Measurements from ENCODE around the gene ZDHHC11B. TPM values are rescaled to one million over a fixed set of nuclear protein-coding genes. Genes with fewer than 3 reads are reported as not detected.
"Not testable (repeated sequence)": the region's sequence is repeated elsewhere in the genome, so short reads cannot be mapped to it uniquely, and the experiment has no call there.

The ZDHHC11B gene
- total and polyA plus RNA-seq, 2 experiments from 2014 or later: not detected

DNA sequence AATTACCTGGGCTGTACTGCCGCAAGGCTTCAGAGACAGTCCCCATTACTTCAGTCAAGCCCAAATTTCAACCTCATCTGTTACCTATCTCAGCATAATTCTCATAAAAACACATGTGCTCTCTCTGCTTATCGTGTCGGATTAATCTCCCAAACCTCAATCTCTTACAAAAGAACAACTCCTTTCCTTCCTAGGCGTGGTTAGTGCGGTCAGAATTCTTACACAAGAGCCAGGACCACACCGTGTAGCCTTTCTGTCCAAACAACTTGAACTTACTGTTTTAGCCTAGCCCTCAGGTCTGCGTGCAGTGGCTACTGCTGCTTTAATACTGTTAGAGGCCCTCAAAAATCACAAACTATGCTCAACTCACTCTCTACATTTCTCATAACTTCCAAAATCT is 78.4 kb downstream of the ZDHHC11B start:
- not testable (repeated sequence) for H3K4me2 ChIP-seq (ENCODE audit: unreplicated experiment)

DNA sequence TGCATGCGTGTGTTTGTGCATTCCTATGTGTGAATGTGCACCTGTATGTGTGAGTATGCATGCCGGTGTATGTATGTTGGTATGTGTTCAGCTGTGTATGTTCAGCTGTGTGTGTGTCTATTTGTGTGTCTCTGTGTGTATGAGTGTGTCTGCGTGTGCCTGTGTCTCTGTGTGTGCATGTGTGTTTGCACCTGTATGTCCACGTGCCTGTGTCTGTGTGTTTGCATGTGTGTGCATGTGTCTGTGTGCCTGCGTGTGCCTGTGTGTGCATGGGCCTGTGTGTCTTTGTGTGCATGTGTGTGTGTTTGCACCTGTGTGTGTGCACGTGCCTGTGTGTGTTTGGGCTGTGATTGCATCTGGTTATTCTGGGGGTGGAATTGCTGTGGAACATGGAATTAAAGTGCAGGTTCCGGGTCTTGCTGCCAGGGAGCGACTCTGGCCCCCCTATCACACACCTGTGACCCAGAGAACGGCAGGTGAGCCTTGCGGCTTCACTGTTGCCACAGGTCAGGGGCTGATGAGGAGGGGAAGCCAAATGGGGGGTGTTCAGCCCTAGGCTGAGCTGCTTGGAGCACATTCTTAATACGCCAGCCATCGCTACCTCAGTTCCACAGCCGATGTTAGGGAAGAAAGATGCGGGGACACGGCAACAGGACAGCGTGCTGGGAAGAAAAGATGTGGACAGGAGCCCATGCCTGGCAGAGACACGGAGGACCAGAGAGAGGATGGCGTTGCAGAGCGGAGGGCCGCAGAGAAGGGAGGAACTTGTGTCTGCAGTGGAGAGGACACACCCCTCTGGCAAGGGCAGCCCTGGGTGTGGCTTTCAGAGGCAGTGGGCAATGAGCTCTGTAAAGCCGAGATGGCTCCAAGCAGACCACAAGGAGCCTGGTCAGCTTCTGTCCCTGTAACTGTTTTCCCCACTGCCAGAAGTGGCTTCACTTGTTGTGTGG is 87.5 kb downstream of the ZDHHC11B start:
- H3K36me3 ChIP-seq (ENCODE audit: low read depth); H3K27ac ChIP-seq; in situ Hi-C loops (cut with MboI); H3K9ac ChIP-seq; H3K4me1 ChIP-seq (ENCODE audit: insufficient read depth); H3K4me3 ChIP-seq; H3K4me2 ChIP-seq (ENCODE audit: unreplicated experiment); H3F3A ChIP-seq (ENCODE audit: insufficient read depth); H4K20me1 ChIP-seq (ENCODE audit: insufficient read depth); H3K79me2 ChIP-seq (ENCODE audit: insufficient read depth); DNase-seq; H2AFZ ChIP-seq; H3K9me2 ChIP-seq (ENCODE audit: insufficient read depth); H3K9me3 ChIP-seq (ENCODE audit: low read depth): not testable (repeated sequence)
- WGBS, 2 experiments (ENCODE audit: low coverage in 1 of 2, low lambda C conversion rate in 2 of 2, missing lambda C conversion rate in 2 of 2): 80 to 85% methylated on average over 14 to 20 of the region's 21 CpGs
- H3K27me3 ChIP-seq (replicated peaks; ENCODE audit: insufficient read depth): peaks cover 11% of the 10 kb centered on the region; the same call in 1 of the 2 replicates

More for the DNA sequence above, 78.4 kb downstream of the ZDHHC11B start:
- H3K4me3 ChIP-seq; H3K9me2 ChIP-seq (ENCODE audit: insufficient read depth); H3K36me3 ChIP-seq (ENCODE audit: low read depth); H3F3A ChIP-seq (ENCODE audit: insufficient read depth); H3K27ac ChIP-seq; H3K9me3 ChIP-seq (ENCODE audit: low read depth); H3K4me1 ChIP-seq (ENCODE audit: insufficient read depth); H3K27me3 ChIP-seq (replicated peaks; ENCODE audit: insufficient read depth); H4K20me1 ChIP-seq (ENCODE audit: insufficient read depth); H3K9ac ChIP-seq; DNase-seq; H2AFZ ChIP-seq; in situ Hi-C loops (cut with MboI); H3K79me2 ChIP-seq (ENCODE audit: insufficient read depth): not testable (repeated sequence)
- WGBS, 2 experiments (ENCODE audit: low coverage in 1 of 2, low lambda C conversion rate in 2 of 2, missing lambda C conversion rate in 2 of 2): 53 to 55% methylated on average over 7 of the region's 7 CpGs

DNA sequence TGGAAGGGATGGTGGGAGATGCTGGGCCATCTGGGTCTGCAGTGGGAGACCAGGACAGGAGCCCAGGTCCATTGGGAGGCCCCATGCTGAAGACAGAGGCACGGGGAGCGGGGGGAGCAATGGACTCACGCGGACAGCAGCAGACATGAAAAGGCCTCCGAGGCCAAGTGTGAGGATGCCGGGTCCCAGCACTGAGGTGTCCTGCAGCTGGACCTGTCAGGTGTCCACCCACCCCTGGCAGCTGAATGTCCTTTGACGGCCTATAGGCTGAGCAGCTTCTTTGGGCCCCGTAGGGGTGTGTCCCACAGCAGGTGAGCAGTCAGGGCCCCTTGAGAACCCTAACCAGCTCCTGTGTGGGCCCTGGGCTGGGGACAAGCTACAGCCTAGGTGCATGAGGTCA is 88.3 kb downstream of the ZDHHC11B start:
- H3K9me3 ChIP-seq (ENCODE audit: low read depth); H3K4me1 ChIP-seq (ENCODE audit: insufficient read depth); H3K79me2 ChIP-seq (ENCODE audit: insufficient read depth); DNase-seq; H3K27ac ChIP-seq; H3F3A ChIP-seq (ENCODE audit: insufficient read depth); H3K9ac ChIP-seq; H3K36me3 ChIP-seq (ENCODE audit: low read depth); H2AFZ ChIP-seq; in situ Hi-C loops (cut with MboI); H3K9me2 ChIP-seq (ENCODE audit: insufficient read depth); H4K20me1 ChIP-seq (ENCODE audit: insufficient read depth); H3K4me2 ChIP-seq (ENCODE audit: unreplicated experiment); H3K4me3 ChIP-seq: not testable (repeated sequence)
- 0 out of 2 replicates have a peak, but pooled peaks cover 11% of the 10 kb centered on the region for H3K27me3 ChIP-seq (replicated peaks; ENCODE audit: insufficient read depth)
- WGBS, 2 experiments (ENCODE audit: low coverage in 1 of 2, low lambda C conversion rate in 2 of 2, missing lambda C conversion rate in 2 of 2): 62 to 86% methylated on average over 4 to 8 of the region's 8 CpGs

DNA sequence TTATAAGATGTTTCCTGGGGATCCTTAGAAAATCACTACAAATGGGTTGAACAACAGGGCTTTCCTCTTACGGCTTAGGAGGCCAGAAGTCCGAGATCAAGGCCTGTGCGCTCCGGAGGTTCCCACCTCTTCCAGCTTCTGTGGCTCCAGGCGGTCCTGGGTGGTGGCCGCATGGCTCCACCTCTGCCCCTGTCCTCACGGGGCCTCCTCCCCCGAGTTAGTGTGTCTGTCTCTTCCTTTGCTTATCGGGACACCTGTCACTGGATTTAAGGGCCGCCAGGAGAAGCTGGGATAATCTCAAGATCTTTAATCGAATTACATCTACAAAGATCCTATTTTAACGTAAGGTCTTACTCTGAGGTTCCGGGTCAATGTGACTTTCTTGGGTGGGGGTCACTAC is 89.1 kb downstream of the ZDHHC11B start:
- in situ Hi-C loops (cut with MboI); H2AFZ ChIP-seq; H3K9me3 ChIP-seq (ENCODE audit: low read depth); H4K20me1 ChIP-seq (ENCODE audit: insufficient read depth); H3K79me2 ChIP-seq (ENCODE audit: insufficient read depth); H3K4me2 ChIP-seq (ENCODE audit: unreplicated experiment); H3K9me2 ChIP-seq (ENCODE audit: insufficient read depth); H3K4me3 ChIP-seq; DNase-seq; H3K9ac ChIP-seq; H3K36me3 ChIP-seq (ENCODE audit: low read depth); H3K4me1 ChIP-seq (ENCODE audit: insufficient read depth); H3F3A ChIP-seq (ENCODE audit: insufficient read depth); H3K27ac ChIP-seq: not testable (repeated sequence)
- 80% methylated on average over 9 of the region's 13 CpGs; no CpG with 5 or more reads in 1 of the 2 experiments for WGBS, 2 experiments (ENCODE audit: low coverage in 1 of 2, low lambda C conversion rate in 2 of 2, missing lambda C conversion rate in 2 of 2)
- 0 out of 2 replicates have a peak, but pooled peaks cover 11% of the 10 kb centered on the region for H3K27me3 ChIP-seq (replicated peaks; ENCODE audit: insufficient read depth)

DNA sequence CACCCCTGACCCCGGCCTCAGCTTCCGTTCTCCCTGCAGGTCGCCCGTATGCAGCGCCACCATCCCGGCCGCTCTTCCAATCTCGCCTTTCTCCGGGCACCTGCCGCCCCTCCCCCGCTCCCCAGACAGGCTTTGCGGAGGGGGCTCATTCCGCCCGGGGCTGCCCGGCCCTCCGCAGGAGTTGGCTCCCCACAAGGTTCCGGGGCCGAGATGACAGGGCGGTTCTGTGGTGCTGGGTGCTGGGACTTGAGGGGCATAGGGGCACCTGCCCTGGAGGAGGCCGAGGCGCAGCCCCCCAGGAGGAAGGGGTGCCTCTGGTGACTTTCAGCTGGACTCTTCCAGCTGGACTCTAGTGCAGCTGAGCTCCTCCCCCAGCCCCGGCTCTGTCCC is 90.5 kb downstream of the ZDHHC11B start:
- WGBS, 2 experiments (ENCODE audit: low coverage in 1 of 2, low lambda C conversion rate in 2 of 2, missing lambda C conversion rate in 2 of 2): 1 to 2% methylated on average over 10 to 16 of the region's 22 CpGs
- H3K4me2 ChIP-seq (ENCODE audit: unreplicated experiment); H3K36me3 ChIP-seq (ENCODE audit: low read depth); H3K79me2 ChIP-seq (ENCODE audit: insufficient read depth); H3K9me3 ChIP-seq (ENCODE audit: low read depth); H3K4me3 ChIP-seq; H4K20me1 ChIP-seq (ENCODE audit: insufficient read depth); H3K27ac ChIP-seq; H3K27me3 ChIP-seq (replicated peaks; ENCODE audit: insufficient read depth); H2AFZ ChIP-seq; DNase-seq; H3F3A ChIP-seq (ENCODE audit: insufficient read depth); H3K4me1 ChIP-seq (ENCODE audit: insufficient read depth); H3K9ac ChIP-seq; H3K9me2 ChIP-seq (ENCODE audit: insufficient read depth); in situ Hi-C loops (cut with MboI): not testable (repeated sequence)

DNA sequence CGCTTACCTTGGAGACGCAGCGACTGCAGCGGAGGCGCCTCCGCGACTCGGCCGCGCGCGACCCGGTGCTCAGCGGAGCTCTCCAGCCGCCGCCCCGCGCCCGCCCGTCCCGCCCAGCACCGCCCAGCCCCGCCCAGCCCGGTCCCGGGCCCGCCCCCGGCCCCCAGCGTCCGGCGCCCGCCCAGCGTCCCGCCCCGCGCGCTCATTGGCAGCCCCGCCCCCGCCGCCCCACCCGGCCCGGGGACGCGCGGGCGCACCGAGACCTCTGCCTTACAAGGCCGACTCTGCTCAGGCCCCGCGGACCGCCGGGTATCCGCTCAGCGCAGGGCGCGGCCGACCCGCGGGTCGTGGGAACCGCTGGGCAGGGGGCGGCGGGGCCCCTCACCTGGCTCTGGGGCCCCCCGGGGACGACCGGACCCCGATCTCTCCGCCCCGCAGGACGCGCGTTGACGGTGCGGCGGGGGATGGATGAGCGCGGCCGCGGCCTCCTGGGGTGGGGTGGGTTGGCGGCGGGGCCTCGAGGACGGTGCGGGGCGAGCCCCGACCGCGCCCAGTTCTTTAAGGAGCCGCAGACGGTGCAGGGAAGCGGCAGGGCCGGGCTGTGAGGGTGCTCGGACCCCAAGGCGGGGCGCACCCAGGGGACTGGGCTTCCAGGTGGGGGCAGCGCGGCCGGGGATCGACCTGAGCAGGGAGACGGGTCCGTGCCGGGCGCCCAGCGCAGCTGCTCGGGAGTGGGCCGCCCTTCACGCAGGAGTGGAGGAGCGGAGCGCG is 91.1 kb downstream of the ZDHHC11B start, which contains the start of gene TPPP:
Gene TPPP (minus strand): TSS at position 82 of the 771 bp plus-strand sequence. CDS start 15,292 bp downstream, outside the sequence.
- H3F3A ChIP-seq (ENCODE audit: insufficient read depth); H3K79me2 ChIP-seq (ENCODE audit: insufficient read depth); H2AFZ ChIP-seq; H3K27ac ChIP-seq; H3K9me2 ChIP-seq (ENCODE audit: insufficient read depth); H4K20me1 ChIP-seq (ENCODE audit: insufficient read depth); H3K27me3 ChIP-seq (replicated peaks; ENCODE audit: insufficient read depth); in situ Hi-C loops (cut with MboI); H3K9me3 ChIP-seq (ENCODE audit: low read depth); H3K36me3 ChIP-seq (ENCODE audit: low read depth); H3K4me1 ChIP-seq (ENCODE audit: insufficient read depth); H3K9ac ChIP-seq: not testable (repeated sequence)
- Histone ChIP-seq H3K4me2 (ENCODE audit: unreplicated experiment) (peak within 1 kb of the TSS; percentile 28), H3K4me3 (peak within 1 kb of the TSS; percentile 5; the same call in 1 of the 2 replicates)
- WGBS, 2 experiments (ENCODE audit: low coverage in 1 of 2, low lambda C conversion rate in 2 of 2, missing lambda C conversion rate in 2 of 2): 1% methylated on average over 35 of the region's 109 CpGs; no CpG with 5 or more reads in 1 of the 2 experiments
- DNase-seq: peak; percentile 65
